CD4-positive, alpha-beta T cell treated with Interleukin-15 for 1 hour (primary cell): ENCODE results near the gene GPHB5.
"Not testable (repeated sequence)": the region's sequence is repeated elsewhere in the genome, so short reads cannot be mapped to it uniquely, and the experiment has no call there.

Experiments
- DNase-seq: peaks from one replicate; pipeline ENCODE4 v3.0.0-alpha.2; 2020

Gene GPHB5

DNA sequence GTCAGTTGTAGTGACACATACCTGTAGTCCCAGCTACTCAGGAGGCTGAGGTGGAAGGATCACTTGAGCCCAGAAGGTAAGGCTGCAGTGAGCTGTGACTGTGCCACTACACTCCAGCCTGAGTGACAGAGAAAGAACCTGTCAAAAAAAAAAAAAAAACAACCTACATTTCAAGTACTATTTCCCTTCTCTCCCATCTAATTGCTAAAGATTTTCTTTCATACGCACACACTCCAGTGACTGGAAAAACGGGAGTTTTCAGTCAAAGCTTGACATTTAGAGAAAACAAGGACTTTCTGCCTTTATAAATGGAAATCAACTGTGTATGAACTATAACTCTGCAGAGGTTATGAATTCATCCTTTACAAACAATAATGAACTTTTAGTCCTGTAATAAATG is 25.9 kb downstream of the GPHB5 start:
- no peak for DNase-seq

DNA sequence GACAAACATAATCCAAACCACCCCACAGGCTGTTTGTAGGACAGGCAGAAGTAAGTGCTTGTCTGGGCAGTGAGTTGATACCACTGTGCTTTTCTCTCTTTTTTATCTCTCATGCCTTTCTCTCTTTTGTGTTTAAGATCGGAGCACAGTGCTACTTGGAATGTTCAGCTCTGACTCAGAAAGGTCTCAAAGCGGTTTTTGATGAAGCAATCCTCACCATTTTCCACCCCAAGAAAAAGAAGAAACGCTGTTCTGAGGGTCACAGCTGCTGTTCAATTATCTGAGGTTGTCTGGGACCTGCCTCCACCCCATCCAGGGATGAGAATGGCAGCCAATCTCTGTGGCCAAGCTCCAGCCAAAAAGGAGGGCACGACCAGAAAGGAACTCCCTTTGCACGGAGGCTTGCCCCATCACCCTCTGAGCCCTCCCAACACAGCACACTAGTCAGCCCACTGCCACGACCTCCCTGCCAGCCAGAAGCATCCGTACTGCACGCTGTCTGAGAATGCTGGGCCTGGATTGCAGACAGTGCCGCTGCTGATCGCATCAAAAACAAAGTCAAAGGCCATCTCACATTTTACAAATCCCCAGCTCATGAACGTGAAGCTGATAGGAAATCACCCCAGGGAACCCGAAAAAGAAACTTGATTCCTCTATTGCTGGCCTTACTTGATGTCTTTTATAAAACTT is 27.8 kb downstream of the GPHB5 start:
- DNase-seq, result no peak

DNA sequence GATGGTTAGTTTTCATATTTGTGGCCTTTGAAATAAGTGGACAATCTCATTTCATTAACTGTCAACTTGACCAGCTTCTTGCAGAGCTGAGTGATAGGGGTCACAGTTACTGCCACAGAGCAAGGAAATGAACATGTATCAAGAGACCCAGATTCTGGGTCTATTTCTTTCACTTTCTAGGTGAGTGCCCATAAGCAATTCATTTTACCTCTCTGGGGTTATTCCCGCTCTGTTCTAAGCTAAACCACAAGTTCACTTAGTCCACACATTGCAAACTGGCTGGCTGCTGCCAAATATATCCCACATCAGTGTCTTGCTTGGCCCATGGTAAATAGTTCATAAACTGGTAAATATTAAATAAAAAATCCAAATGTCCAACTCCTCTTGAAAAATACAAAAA is 29.9 kb downstream of the GPHB5 start:
- DNase-seq, result no peak

DNA sequence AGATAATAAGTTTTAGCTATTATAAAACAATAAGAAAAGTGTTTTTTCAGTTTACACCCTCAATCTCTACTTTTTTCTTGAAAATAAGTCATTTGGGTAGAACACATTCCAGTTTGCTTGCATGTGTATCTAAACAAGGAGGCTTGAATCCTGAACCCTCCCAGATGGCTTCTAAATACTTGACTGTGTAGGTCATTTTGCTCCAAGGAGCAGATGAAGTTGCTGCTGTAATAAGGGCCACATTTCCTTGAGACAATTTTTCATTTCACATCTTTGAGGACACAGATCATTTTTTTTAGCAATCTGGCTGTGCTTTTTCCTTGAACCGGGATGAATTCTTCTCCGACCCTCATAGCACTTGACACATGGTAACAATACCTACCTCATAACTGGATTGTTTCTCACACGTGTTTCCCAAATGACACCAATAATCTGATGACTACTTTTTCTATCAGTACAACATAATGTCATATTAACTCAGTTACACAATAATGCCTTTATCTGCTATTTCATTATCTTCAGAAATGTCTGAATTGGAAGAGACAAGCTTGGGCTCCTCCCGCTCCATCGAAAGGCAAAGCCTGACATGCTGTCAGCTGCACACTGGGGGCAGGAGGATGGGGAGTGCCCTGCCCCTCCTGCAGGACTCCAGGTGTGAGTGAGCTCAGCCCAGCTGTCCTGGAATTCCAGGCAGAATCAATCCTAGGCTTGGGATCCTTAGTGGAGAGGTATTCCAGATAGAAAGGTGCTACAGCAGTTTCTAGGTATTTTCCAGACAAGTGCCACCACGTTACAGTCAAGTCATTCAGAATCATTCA is 30.9 kb downstream of the GPHB5 start:
- DNase-seq, result no peak

DNA sequence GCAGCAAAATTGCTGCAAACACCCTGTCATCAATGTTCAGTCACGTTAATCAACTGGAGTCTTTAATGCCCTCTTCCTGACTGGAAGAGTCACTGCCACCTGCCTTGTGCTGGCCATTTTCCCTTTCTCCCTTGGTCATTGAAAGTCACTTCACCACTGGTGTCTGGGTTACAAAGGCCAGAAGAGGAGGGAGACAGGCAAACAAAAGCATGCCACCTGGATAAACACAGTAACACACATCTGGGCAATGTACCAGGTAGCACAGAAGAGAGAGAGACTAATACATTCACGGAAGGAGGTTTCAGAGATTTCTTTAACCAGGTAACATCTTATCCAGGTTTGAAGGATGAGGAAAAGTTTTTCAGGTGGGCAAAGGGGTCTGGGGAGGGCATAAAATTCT is 32.7 kb downstream of the GPHB5 start:
- no peak for DNase-seq

DNA sequence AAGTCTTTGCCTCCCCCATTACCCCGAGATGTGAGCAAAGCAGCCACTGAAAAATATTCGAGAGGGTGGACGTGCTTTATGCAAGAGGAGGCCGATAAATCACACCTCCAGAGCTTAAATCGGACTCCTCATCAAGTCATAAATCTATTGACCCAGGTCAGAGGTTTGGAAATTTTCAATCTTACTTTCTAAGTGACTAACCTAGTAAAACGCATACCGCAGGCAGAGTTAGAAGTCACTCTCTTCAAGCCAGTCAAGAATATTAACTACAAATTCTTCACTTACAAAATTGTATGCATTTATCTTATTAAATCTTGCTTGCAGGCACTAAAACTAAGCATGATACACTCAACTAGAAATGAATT is 34.9 kb downstream of the GPHB5 start:
- DNase-seq, result no peak

DNA sequence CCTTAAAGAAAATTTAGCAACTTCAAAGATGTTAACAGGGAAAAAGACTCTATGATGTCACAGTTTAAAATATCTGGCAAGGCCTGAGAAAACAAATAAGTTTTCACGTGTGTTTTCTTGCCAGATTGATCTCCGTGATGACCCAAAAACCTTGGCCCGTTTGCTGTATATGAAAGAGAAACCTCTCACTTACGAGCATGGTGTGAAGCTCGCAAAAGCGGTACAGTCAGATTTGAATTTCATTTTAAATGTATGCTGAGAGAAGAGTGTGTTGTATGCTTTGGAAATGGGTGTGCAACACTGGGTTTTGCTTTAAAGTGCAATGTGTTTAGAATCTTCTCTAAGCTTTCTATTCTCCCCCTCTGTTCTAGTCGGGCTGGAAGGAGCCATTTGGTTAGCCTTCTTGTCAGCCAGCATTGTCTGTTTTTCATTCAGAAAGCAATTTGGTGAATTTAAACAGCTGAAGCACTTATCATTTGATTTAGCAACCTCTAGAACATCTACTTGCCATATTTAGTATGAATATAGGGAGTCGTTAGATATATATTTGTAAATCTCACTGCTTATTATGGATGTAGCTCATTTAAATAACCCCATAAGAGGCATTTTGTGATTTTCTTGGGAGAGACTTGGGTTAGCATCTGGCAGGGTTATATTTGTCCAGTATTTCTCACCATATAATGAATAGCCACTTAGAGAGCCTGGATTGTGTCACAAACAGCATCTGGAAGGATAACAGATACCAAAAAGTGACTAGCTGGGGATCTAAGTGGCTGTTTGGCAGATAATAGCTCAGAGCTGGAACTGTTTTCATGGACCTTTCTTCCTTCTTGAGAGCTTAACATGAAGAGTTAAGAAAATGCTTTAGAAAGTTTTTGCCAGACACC is 35.5 kb downstream of the GPHB5 start:
- no peak for DNase-seq

DNA sequence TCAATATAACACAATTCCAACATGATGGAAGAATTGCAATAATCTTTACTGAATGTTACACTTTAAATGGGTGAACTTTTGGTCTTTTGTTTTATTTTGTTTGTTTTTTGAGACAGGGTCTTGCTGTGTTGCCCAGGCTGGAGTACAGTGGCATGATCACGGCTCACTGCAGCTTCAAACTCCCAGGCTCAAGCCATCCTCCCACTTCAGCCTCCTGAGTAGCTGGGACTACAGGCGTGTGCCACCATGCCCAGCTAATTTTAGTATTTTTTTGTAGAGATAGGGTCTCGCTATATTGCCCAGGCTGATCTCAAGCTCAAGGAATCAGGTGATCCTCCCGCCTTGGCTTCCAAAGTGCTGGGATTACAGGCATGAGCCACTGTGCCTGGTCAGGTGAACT is 38.8 kb downstream of the GPHB5 start:
- DNase-seq, result not testable (repeated sequence)

DNA sequence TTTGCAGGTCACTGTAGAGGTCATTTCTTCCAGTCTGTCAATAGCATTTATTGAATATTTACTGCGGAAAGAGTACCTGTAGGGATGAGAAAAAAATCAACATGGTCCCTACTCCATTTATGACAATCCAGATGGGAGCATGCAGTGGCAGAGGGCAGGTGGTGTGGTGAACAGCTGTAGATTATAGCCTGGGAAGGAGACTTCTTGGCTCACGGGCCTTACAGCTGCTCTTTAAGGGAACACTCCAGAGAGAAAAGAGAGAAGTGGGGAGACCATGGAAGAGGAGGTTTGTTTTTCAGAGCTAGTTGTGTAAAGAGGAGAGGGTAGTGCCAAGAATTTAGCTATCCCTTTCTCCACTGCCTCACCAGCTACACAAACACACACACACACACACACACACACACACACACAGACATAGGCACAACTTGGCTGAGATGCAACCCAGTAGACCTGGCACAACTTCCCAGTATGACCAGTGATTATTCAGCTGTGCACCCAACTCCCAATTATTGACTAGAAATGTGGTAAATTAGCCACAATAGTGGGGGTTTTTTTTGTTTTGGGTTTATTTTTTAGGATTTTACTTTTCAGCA is 41.0 kb downstream of the GPHB5 start:
- no peak for DNase-seq

DNA sequence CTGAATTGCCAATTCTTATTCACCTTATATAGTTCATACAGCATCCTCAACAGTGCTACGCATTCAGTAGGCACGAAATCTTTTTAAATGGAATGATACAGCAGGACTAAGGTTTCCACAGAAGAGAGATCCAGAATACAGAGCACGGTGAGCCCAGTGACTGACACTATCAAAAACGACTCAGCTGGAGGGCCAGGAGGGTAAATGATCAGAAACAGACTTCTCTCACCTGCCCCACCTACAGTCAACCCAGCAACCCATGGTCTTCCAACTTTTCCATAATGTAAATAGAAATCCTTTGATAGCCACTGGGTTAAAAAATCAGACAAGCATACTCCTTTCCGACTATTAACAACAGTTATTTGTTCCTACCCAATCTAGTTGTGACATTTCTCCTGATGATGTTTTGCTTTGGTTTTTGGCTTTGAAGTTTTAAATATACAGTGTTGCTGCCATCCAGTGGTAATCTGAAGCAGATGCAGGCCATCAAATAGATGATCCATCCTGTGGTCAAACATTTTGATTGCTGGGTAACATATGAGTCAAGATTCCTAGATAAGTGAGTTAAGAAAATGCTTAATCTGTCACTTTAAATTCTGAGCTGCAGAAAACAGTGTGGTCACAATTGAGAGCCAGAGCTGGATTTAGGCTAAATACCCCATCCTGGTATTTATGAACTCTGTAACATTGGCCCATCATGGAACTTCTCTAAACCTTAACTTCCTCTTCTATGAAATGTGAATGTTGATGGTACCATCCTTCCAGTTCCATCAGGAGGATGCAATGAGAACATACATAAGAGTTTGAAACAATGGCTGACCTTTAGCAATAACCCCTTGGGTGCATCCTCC is 42.0 kb downstream of the GPHB5 start:
- DNase-seq, result no peak

DNA sequence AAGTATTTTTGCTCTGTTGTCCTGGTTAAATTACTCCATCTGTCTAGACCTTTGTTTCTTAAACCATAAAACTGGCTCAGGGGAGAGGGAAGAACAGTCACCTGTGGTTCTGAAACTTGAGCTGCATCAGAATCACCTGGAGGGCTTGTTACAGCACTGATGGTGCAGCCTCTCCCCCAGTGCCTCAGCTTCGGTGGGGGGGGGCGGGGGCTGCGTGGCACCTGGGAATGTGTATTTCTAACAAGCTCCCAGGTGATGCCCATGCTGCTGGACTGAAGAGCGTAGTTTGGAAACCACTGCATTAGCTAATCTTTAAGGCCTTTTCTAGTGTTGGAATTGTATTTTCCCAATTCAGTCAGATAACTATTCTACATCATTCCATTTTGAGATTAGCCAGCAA is 42.7 kb downstream of the GPHB5 start:
- DNase-seq, result no peak

DNA sequence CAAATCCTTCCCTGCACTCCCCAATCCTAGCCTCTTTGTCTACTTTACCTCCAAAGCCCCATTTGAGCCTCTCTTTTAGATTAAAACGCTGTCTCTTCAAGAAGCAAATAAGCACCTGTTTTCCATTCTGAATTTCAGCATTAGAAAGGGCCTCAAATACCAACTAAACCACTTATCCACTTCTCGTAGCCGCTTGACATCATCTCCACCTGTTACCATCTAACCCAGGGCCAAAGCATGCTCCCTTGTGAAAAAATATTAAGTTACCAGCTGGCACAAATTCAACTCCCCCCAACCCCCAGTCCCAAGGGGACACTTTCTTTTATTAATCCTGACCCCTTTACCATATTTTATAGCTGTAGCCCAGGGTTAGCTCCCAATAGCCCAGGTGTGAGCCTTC is 43.1 kb downstream of the GPHB5 start:
- no peak for DNase-seq

DNA sequence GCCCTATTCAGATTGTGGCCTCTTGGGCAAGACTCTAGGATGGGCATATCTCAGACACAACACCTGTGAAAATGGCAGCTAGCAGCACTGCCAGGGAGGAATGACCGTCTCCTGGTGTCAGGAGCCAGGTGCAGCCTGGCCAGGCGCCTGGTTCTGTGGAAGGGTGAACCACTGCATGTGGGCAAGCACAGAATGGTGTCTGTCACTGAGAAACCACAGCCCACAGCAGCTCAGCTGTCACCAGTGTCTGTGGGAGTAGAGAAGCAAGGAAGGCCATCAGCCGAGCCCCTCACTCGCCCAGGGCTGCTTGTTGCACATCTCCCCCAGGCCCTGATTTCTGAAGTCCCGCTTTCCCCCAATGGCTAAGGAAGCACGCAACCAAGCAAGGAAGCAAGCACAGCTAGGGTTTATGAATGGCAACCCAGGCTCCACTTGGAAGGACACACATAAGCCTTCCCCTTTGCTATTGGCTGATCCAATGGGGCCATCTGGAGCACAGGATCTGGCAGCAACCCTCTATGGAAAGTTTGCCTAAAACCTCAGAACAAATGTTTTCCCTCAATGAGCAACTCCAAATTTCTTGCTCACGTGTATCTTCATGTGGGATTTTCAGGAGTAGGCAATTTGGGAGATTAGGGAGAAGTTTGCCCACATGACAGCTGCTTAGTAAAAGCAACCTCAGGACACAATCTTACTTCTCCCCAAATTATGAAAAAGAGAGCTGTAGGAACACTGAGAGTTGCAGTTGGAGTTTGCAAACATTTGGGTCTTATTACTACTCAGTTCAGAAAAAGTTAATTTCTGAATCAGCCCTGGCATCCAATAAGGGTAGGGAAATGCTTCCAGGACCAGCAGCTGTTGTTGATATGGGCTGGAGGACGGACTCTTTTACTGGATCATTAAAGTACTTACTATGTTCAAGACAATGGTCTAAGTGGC is 44.7 kb downstream of the GPHB5 start:
- DNase-seq, result no peak

DNA sequence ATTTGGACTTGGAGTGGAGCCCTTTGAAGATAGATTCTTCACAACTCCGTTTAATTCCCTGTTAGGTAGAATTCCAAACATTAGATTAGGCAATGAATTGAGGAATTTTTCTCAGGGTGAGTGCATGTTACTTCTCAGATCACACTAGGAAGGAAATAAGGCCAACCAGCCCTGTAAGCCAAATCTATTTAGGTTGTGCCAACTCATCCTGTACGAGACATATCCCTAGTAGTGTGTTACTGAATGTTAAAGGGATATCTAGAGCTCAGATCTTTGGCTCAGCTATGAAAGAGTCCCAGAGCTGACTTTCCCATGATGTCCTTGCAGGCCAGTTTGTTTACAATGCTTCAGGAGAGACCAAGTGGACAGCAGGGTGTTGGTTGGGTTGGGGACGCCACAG is 45.6 kb downstream of the GPHB5 start:
- DNase-seq, result no peak

DNA sequence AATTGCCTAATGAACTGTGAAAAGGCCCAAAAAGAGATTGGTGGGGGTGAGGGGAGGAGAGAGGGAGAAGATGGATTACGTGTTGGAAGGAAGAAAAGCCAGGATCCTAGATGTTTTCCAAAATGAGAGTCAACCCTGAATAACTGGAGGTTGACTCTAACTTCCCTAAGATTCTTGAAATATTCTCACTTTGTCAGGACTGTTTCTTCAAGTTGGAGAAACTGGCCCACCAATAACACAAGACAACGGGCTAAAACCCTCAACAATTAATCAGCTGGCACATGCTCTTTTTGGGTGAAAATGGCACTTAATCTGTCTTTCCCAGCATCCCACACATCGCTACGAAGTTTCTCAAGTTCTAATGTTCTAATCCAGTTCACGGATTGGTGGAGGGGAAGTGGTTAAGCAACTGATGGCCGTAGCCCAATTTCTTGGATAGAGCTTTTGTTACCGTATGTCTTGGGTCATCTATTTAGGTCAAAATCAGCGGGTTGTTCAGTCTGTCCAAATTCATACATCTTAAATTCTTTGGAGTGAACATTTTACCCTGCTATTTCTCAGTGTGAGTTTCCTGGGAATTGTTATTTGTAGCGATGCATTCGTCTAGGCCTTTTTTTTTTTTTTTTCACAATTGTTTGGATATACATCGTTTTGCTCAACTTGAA is 49.0 kb downstream of the GPHB5 start:
- DNase-seq, result no peak

DNA sequence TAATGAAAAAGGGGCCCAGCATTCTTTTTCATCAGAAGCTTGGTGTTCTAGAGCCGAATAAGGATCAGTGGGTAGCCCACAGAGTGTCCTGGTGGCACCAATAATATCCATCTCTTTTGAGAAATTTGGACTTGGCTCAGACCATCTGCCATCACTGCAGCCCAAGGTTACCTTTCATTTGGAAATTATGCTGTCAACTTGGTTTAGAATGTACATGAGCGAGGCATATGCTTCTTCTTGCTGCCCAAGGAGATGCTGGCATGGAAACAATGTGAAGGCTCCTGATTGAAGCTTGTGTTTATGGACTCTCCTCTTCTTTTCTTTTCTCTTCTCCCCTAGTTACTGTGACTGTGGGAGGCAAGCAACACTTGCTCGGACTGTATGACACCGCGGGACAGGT is 50.0 kb downstream of the GPHB5 start:
- DNase-seq, result no peak

DNA sequence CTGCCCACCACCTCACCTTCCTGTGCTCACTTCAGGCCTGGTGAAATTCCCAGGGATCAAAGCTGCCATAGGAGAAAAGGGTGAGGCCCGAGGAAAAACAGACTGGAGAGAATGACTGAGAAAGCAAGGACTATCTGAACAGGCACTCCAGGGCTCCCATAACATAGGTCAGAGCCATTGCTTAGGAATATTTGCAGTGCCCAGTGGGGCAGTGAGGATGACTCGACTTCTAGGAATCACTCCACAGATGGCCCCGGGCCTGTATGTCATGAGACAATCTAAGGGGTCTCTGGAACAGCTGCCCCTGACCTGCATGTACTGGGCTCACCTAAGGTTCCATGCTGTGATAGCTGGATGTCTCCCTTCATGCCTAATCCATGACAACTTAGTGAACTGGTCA is 51.6 kb downstream of the GPHB5 start:
- DNase-seq, result no peak

DNA sequence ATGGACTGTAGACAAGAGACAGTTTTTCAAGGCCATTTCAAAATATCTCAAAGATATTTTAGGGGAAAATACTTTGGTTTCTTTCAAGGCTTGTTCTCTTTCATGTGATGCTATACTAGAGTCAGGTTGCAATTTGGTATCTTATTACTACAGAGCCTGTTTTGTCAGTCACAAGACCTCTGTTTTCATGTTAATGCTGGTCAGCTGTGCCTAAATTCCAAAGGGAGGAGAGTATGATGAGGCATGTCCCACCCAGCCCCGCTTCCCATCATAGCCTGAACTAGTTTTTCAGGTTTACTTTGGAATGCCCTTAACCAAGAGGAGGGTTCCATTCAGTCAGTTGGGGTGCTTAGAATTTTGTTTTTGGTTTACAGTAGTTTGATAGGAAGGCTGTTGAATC is 52.6 kb downstream of the GPHB5 start:
- no peak for DNase-seq
